OCI-LY1 (cell line): ENCODE data around the gene ABHD17C.

Source experiments
- H2AFZ ChIP-seq: fragments of 200-600 bp; sonication (generic), shearing (Covaris generic); 2 replicates; pipeline ENCODE4 v1.6.0; 2014; ENCODE audit warnings: antibody characterized with exemption, mild to moderate bottlenecking, low read length
- H3F3A ChIP-seq: fragments of 200-600 bp; sonication (generic), shearing (Covaris generic); 2 replicates; pipeline ENCODE4 v1.6.0; 2014; ENCODE audit warnings: mild to moderate bottlenecking, antibody characterized with exemption, low read length, moderate library complexity; ENCODE audit not compliant: insufficient read depth
- H3K27ac ChIP-seq: fragments of 200-600 bp; sonication (generic); 2 replicates; pipeline ENCODE4 v1.5.1; 2014; ENCODE audit warnings: low read length, mixed run types, mild to moderate bottlenecking, low read depth; ENCODE audit not compliant: poor library complexity, severe bottlenecking
- H3K27me3 ChIP-seq: fragments of 200-600 bp; sonication (generic); 2 replicates; pipeline ENCODE4 v1.6.0; 2014; ENCODE audit warnings: antibody characterized with exemption, mild to moderate bottlenecking, low read length, moderate library complexity; ENCODE audit not compliant: insufficient read depth
- H3K36me3 ChIP-seq: fragments of 200-600 bp; sonication (generic); 2 replicates; pipeline ENCODE4 v1.6.1; 2014; ENCODE audit warnings: mild to moderate bottlenecking, antibody characterized with exemption, low read length, moderate library complexity, mixed read lengths; ENCODE audit not compliant: insufficient read depth
- H3K4me1 ChIP-seq: fragments of 200-600 bp; sonication (generic); 2 replicates; pipeline ENCODE4 v1.5.1; 2014; ENCODE audit warnings: mild to moderate bottlenecking, low read length, moderate library complexity; ENCODE audit not compliant: insufficient read depth, severe bottlenecking
- H3K4me2 ChIP-seq: fragments of 200-600 bp; sonication (generic), shearing (Covaris generic); 2 replicates; pipeline ENCODE4 v1.6.1; 2014; ENCODE audit warnings: low read length
- H3K4me3 ChIP-seq: fragments of 200-600 bp; sonication (generic); 2 replicates; pipeline ENCODE4 v1.5.1; 2014; ENCODE audit warnings: low read length, low read depth, mild to moderate bottlenecking, mixed read lengths; ENCODE audit not compliant: poor library complexity, severe bottlenecking
- H3K79me2 ChIP-seq: fragments of 200-600 bp; shearing (Covaris generic); 2 replicates; pipeline ENCODE4 v1.6.1; 2016; ENCODE audit warnings: mixed run types, low read length, mixed read lengths; ENCODE audit not compliant: insufficient read depth
- H3K9ac ChIP-seq: fragments of 200-600 bp; sonication (generic), shearing (Covaris generic); 2 replicates; pipeline ENCODE4 v1.6.1; 2014; ENCODE audit warnings: mild to moderate bottlenecking, low read length, mixed read lengths
- H3K9me2 ChIP-seq: fragments of 200-600 bp; sonication (generic), shearing (Covaris generic); 2 replicates; pipeline ENCODE4 v1.6.1; 2014; ENCODE audit warnings: low read depth, mild to moderate bottlenecking, low read length, mixed read lengths
- H3K9me3 ChIP-seq: fragments of 200-600 bp; shearing (Covaris generic); 2 replicates; pipeline ENCODE4 v1.6.1; 2014; ENCODE audit warnings: low read length, mixed read lengths
- H4K20me1 ChIP-seq: fragments of 200-600 bp; sonication (generic), shearing (Covaris generic); 2 replicates; pipeline ENCODE4 v1.6.0; 2016; ENCODE audit warnings: mild to moderate bottlenecking, low read length; ENCODE audit not compliant: insufficient read depth
- CTCF ChIP-seq: fragments of 200-600 bp; sonication (generic), shearing (Covaris generic); IDR thresholded peaks from 2 replicates; pipeline ENCODE4 v1.5.1; 2017; ENCODE audit warnings: mild to moderate bottlenecking, antibody characterized with exemption, low read length, moderate library complexity, mixed read lengths
- EZH2 ChIP-seq: fragments of 200-600 bp; sonication (generic), shearing (Covaris generic); IDR thresholded peaks from 2 replicates; pipeline ENCODE4 v1.8.0; 2017; ENCODE audit warnings: borderline replicate concordance, mixed run types, mild to moderate bottlenecking, antibody characterized with exemption, low read length, moderate library complexity, mixed read lengths

Gene ABHD17C

DNA sequence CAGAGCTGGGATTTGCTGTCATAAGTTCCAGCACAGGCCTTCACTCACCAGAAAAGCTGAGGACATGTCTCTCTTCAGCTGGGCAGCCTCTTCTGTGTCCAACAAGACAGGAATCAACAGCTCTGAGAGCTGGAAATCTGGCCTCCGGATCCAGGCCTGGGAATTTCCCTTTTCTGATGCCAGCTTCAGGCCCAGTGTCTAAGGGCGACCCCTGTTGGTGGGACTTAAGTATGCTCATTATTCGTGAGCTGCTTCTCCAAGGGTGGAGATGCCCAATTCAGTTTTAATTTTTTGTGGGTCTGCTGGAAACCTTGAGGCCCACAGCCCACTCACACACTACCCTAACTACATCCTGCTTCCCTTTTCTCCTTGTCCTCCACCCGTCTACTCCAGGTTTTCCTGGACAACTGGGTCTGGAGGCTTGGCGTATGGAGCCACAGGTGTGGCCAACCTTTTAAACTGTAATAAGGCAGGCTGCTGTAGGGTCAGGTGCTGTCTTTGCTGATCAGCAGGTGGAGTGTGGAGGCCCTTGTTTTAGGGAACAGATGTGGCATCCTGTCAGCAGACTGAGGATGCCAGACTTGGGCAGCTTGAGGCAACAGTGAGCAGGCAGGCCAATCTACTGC, 81.4 kb downstream of the ABHD17C start:
- Histone ChIP-seq H3K36me3 (no peaks in the 10 kb centered on the region), H3K4me3 (no peak overlapping the region), H2AFZ (no peak overlapping the region), H3K27ac (no peak overlapping the region), H3K9ac (no peak overlapping the region), H3K9me2 (no peaks in the 10 kb centered on the region), H4K20me1 (no peaks in the 10 kb centered on the region), H3F3A (no peaks in the 10 kb centered on the region), H3K27me3 (0 out of 2 replicates have a peak, but pooled peaks cover 4% of the 10 kb centered on the region), H3K9me3 (no peaks in the 10 kb centered on the region), H3K4me1 (no peaks in the 10 kb centered on the region), H3K4me2 (no peak overlapping the region), H3K79me2 (no peaks in the 10 kb centered on the region)
- TF ChIP-seq EZH2 = no peak
- TF ChIP-seq CTCF = peak; percentile 88

DNA sequence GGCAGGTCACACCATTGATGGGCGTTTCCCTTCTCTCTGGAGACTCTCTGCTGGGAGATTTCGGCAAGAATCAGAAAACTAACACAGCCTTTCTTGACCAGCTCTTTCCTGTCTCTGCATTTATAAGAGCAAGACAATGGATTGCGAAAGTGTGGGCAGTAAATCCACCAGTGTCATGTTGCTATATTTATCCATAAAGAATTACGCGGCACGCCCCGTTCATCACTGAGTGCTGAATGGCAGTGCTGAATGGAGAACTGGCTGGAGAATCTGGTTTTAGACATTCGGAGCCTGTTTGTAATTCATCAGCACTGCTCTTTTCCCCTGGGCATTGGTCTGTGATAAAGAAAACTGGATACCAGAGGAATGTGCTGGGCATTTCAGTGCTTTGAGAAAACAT, 82.0 kb downstream of the ABHD17C start:
- Histone ChIP-seq H4K20me1 (no peaks in the 10 kb centered on the region), H3K27ac (no peak overlapping the region), H3K4me1 (no peaks in the 10 kb centered on the region), H3K9me3 (no peaks in the 10 kb centered on the region), H3K27me3 (0 out of 2 replicates have a peak, but pooled peaks cover 4% of the 10 kb centered on the region), H3K9ac (no peak overlapping the region), H3K4me2 (no peak overlapping the region), H3K36me3 (no peaks in the 10 kb centered on the region), H3K79me2 (no peaks in the 10 kb centered on the region), H3K9me2 (no peaks in the 10 kb centered on the region), H3K4me3 (no peak overlapping the region), H2AFZ (no peak overlapping the region), H3F3A (no peaks in the 10 kb centered on the region)
- TF ChIP-seq EZH2 (no peak), CTCF (no peak)

DNA sequence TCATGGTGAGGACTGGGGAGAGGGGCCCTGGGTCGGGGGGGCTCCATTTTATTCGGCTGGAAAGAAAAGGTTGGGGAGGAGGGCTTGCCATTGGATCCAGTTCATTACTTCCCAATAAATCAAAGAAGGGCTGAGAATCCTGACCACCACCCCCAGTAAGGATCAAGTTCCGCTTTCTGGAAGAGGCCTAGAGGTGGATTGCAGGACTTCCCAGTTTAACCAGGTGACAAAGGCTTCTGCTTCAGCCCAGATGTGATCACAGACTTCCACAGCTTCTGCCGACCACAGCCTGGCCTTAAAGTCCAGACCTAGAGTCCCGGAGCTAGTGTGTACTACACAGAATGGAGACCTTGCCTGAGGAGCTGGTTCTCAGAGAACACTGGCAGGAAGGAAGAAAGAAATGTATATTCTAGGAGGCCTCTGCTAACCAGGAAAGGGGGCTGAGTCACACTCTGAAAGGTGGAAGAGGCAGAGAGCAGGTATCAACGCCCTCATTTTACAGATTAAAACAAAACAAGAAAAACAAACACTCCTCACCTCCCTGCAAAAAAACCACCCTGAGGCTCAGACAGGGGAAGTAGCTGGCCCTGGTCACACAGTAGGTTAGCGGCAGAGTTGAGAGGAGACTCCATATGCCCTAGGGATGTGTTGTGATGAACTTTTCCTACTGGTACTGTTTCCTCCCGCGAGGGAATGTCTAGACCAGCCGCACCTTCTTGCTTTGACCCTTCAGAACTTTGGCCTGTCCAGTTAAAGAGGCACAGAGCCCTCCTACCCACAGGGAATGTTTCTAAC, 82.9 kb downstream of the ABHD17C start:
- no peak for TF ChIP-seq CTCF
- TF ChIP-seq EZH2 = no peak
- no peaks in the 10 kb centered on the region for H3K9me2 ChIP-seq
- no peaks in the 10 kb centered on the region for H3F3A ChIP-seq
- H3K9ac ChIP-seq = no peak overlapping the region
- H3K9me3 ChIP-seq = no peaks in the 10 kb centered on the region
- H4K20me1 ChIP-seq = no peaks in the 10 kb centered on the region
- no peak overlapping the region for H3K4me2 ChIP-seq
- H3K4me1 ChIP-seq = no peaks in the 10 kb centered on the region
- H3K79me2 ChIP-seq = no peaks in the 10 kb centered on the region
- H3K27ac ChIP-seq = no peak overlapping the region
- H3K27me3 ChIP-seq = 0 out of 2 replicates have a peak, but pooled peaks cover 4% of the 10 kb centered on the region
- H3K4me3 ChIP-seq = no peak overlapping the region
- H2AFZ ChIP-seq = no peak overlapping the region
- no peaks in the 10 kb centered on the region for H3K36me3 ChIP-seq
